Measurements from ENCODE around the gene MAGOHB.

MAGOHB gene

DNA sequence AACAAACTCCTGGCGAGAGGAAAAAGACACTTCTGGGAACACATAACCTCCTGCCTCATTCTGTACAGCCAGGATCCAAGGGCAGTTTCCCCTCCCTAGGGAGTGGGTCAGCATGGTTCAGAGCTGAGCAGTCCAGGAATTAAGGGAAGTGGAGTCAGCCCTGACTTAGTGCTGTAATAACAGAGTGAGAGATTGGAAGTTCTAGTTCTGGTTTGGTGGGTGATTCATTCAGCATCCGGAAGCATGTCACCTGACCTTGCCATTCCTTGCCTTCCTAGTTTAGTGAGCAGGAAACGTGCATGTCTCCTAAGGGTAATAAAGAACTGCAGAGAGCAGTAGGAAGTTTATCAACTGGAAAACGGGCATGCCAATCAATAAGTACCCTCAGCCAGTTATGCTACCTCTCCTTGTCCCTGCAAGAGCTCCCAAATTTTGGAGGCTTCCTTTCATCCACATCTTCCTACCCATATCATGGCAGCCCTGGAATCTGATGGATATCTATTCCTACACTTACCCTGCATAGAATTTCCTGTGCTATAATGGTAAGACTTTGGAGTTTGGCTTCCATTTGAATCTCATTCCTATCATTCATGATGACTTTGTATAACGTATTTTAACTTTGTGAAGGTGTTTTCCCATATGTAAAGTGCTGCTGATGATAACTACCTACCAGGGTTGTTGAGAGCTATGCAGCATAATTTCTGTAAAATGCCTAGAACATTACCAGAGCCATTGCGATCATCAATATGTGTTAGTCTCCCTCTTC, 28.5 kb upstream of the MAGOHB start:
- H3K4me3 ChIP-seq (ENCODE audit: low read depth, low read length) = no peak overlapping the region
- H3K36me3 ChIP-seq = no peaks in the 10 kb centered on the region
- DNase-seq = no peak
- no peak overlapping the region for H3K27ac ChIP-seq
- H3K27me3 ChIP-seq (ENCODE audit: insufficient read depth, low read depth, severe bottlenecking) = no peaks in the 10 kb centered on the region
- TF ChIP-seq, protein P1, sequence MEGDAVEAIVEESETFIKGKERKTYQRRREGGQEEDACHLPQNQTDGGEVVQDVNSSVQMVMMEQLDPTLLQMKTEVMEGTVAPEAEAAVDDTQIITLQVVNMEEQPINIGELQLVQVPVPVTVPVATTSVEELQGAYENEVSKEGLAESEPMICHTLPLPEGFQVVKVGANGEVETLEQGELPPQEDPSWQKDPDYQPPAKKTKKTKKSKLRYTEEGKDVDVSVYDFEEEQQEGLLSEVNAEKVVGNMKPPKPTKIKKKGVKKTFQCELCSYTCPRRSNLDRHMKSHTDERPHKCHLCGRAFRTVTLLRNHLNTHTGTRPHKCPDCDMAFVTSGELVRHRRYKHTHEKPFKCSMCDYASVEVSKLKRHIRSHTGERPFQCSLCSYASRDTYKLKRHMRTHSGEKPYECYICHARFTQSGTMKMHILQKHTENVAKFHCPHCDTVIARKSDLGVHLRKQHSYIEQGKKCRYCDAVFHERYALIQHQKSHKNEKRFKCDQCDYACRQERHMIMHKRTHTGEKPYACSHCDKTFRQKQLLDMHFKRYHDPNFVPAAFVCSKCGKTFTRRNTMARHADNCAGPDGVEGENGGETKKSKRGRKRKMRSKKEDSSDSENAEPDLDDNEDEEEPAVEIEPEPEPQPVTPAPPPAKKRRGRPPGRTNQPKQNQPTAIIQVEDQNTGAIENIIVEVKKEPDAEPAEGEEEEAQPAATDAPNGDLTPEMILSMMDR (IDR thresholded peaks at IDR 0.05; ENCODE audit: low read depth, low read length) = no peak
- peaks cover 4% of the 10 kb centered on the region for H3K9me3 ChIP-seq (ENCODE audit: severe bottlenecking)

DNA sequence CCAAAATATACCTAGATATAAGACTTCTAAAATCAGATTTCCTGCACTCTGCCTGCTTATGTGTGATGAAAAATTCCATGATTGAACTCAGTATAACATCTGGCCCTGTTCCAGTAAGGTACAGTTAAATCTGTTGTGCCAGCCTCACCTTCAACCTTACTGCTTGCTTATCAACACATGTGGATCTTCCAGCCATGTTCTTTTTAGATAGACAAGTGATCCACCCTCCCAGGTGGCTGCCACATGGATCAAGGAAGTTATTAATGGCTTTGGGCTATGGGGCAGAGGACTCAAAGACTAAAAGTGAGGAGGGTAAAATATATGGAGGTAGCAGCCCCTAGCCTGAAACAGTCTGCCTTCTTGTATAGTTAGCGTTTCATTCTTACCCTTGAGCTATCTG, 25.3 kb upstream of the MAGOHB start:
- Histone ChIP-seq H3K27me3 (ENCODE audit: insufficient read depth, low read depth, severe bottlenecking) (no peaks in the 10 kb centered on the region), H3K9me3 (ENCODE audit: severe bottlenecking) (no peaks in the 10 kb centered on the region), H3K4me3 (ENCODE audit: low read depth, low read length) (no peak overlapping the region), H3K27ac (no peak overlapping the region), H3K36me3 (no peaks in the 10 kb centered on the region)
- TF ChIP-seq, protein P1 (IDR thresholded peaks at IDR 0.05; ENCODE audit: low read depth, low read length) = no peak
- DNase-seq = no peak

DNA sequence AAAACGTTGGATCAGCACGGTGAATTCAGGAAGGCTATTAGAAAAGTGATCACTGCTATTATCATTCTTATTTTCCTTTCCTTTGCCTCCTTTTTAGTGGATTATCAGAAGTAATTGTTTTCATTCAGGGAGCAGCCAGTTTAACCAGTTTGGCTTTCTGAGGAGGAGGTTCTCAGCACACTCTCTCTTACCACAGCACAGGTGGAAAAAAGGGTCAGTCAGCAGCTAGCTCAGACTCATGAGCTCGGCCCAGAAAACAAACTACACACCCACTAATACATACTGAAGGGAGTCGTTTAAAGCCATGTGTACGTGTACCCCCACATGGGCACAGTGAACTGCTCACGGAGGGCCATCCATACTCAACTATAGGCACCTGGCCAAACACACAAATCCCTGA, 23.2 kb upstream of the MAGOHB start:
- no peaks in the 10 kb centered on the region for H3K27me3 ChIP-seq (ENCODE audit: insufficient read depth, low read depth, severe bottlenecking)
- no peak for DNase-seq
- TF ChIP-seq, protein P1 (IDR thresholded peaks at IDR 0.05; ENCODE audit: low read depth, low read length) = no peak
- no peaks in the 10 kb centered on the region for H3K36me3 ChIP-seq
- H3K9me3 ChIP-seq (ENCODE audit: severe bottlenecking) = no peaks in the 10 kb centered on the region
- no peak overlapping the region for H3K27ac ChIP-seq
- H3K4me3 ChIP-seq (ENCODE audit: low read depth, low read length) = no peak overlapping the region

DNA sequence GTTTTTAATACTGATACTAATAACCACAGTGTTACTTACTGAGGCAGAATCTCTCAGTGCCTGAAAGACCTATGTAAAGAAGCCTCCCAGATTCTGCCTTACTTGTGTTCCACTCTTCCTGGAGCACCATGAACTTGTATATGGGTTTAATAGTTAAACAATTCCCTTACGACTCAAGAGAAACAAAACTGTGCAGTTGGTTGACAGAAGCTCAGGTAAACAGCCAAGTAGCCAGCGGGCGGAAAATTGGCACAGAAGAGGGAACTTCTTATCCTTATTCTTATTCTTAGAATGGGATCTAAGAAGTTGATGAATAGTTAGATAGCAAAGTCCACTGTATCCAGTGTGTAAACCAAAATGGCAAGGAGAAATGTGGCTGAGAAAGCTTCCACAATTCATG, 22.7 kb upstream of the MAGOHB start:
- no peaks in the 10 kb centered on the region for H3K9me3 ChIP-seq (ENCODE audit: severe bottlenecking)
- H3K4me3 ChIP-seq (ENCODE audit: low read depth, low read length) = no peak overlapping the region
- TF ChIP-seq, protein P1 (IDR thresholded peaks at IDR 0.05; ENCODE audit: low read depth, low read length) = no peak
- H3K27ac ChIP-seq = no peak overlapping the region
- no peaks in the 10 kb centered on the region for H3K27me3 ChIP-seq (ENCODE audit: insufficient read depth, low read depth, severe bottlenecking)
- no peak for DNase-seq
- no peaks in the 10 kb centered on the region for H3K36me3 ChIP-seq

DNA sequence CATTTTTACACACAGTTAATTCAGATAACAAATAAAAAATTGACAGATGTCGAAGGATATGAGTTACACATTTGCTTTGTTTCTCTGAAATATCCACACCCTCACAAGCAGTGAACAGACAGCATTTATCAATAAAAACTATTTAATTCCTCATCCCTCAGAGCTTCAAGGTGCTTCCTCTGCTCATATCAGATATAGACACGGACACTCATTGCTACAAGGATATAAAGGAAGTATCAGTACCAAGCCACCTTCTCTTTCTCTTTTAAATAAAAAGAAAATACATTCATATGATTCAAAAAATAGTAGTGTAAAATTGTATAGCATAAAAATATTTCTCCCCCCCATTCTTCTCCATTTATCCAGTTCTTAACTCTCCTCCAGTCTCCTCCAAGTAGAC, 21.9 kb upstream of the MAGOHB start:
- H3K36me3 ChIP-seq = no peaks in the 10 kb centered on the region
- no peaks in the 10 kb centered on the region for H3K27me3 ChIP-seq (ENCODE audit: insufficient read depth, low read depth, severe bottlenecking)
- no peak overlapping the region for H3K4me3 ChIP-seq (ENCODE audit: low read depth, low read length)
- no peak for DNase-seq
- TF ChIP-seq, protein P1 (IDR thresholded peaks at IDR 0.05; ENCODE audit: low read depth, low read length) = no peak
- H3K9me3 ChIP-seq (ENCODE audit: severe bottlenecking) = no peaks in the 10 kb centered on the region
- H3K27ac ChIP-seq = no peak overlapping the region

DNA sequence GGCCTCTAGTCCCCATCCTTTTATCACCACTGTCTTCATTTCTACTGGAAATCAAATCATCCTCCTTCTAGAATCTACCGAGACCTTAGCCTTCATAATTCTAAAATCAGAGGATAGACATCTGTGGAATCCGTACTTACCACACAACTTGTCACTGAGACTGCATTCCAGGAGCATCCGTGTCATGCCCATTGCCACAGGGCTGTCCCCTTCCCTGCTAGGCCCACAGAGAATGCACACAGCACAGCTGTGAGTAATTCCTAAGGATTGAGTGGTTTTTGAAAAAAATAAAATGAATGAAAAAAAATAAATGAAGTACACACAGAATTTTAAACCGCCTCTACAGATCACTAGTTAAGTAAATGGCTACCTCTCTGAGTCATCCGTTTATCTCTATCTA, 21.0 kb upstream of the MAGOHB start:
- no peak overlapping the region for H3K27ac ChIP-seq
- H3K9me3 ChIP-seq (ENCODE audit: severe bottlenecking) = no peaks in the 10 kb centered on the region
- DNase-seq = no peak
- TF ChIP-seq, protein P1 (IDR thresholded peaks at IDR 0.05; ENCODE audit: low read depth, low read length) = no peak
- no peaks in the 10 kb centered on the region for H3K27me3 ChIP-seq (ENCODE audit: insufficient read depth, low read depth, severe bottlenecking)
- no peak overlapping the region for H3K4me3 ChIP-seq (ENCODE audit: low read depth, low read length)
- H3K36me3 ChIP-seq = no peaks in the 10 kb centered on the region
